ENCODE measurements around the gene SCN2B.

DNA sequence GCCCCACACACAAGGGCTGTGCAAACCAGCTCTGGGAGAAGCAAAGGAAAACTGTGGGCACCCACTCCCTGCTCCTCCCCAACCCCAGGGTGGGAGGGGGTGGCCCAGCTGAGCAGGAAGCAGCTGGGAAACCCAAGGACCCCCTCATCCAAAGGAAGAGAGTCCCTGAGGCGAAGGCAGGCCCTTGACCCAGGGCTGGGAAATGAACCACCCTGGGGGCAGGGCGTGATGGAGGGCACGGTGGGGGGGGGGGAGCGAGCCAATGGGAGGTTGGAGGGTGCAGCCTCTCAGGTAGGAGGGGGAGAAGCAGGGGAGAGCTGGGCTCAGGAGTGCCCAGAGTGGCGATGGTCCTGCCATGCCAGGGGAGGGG lies 40.7 kb downstream of the SCN2B start:
- TF ChIP-seq, protein P1, sequence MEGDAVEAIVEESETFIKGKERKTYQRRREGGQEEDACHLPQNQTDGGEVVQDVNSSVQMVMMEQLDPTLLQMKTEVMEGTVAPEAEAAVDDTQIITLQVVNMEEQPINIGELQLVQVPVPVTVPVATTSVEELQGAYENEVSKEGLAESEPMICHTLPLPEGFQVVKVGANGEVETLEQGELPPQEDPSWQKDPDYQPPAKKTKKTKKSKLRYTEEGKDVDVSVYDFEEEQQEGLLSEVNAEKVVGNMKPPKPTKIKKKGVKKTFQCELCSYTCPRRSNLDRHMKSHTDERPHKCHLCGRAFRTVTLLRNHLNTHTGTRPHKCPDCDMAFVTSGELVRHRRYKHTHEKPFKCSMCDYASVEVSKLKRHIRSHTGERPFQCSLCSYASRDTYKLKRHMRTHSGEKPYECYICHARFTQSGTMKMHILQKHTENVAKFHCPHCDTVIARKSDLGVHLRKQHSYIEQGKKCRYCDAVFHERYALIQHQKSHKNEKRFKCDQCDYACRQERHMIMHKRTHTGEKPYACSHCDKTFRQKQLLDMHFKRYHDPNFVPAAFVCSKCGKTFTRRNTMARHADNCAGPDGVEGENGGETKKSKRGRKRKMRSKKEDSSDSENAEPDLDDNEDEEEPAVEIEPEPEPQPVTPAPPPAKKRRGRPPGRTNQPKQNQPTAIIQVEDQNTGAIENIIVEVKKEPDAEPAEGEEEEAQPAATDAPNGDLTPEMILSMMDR (IDR thresholded peaks at IDR 0.05), result no peak
- TF ChIP-seq ZFX (IDR thresholded peaks at IDR 0.05; ENCODE audit: borderline replicate concordance), result no peak

Data from 22Rv1 (cell line).